Heart left ventricle (tissue), 16 donors: ENCODE data around the gene STXBP5L. TPM values are rescaled to one million over a fixed set of nuclear protein-coding genes. Genes with fewer than 3 reads are reported as not detected.
"Not testable (repeated sequence)": the region's sequence is repeated elsewhere in the genome, so short reads cannot be mapped to it uniquely, and the experiment has no call there.

ENCODE experiments used
- ATAC-seq, 4 donors: fragments of 200-7000 bp; cut with Tn5 transposase; one replicate each; pipeline ENCODE4 v1.9.1; 2020 to 2022; ENCODE audit warnings: moderate library complexity in 4 of 4, mild to moderate bottlenecking in 3 of 4, moderate number of reproducible peaks in 1 of 4
- DNase-seq, 5 donors: peaks; one replicate each; pipeline ENCODE4 v3.0.0-alpha.2; 2020
- H3K27ac ChIP-seq, 12 donors: fragments of 200-600 bp; sonication (generic) in 4 of 12; one replicate each; pipeline versions ENCODE4 v1.5.0 to v1.8.0; 2016 to 2022; ENCODE audit warnings: mild to moderate bottlenecking in 2 of 12
- H3K27me3 ChIP-seq, 9 donors: fragments of 200-600 bp; sonication (generic) in 2 of 9; one replicate each; pipeline versions ENCODE4 v1.5.1 to v1.8.0; 2016 to 2022; ENCODE audit warnings: mild to moderate bottlenecking in 3 of 9
- H3K36me3 ChIP-seq, 9 donors: fragments of 200-600 bp; sonication (generic) in 2 of 9; one replicate each; pipeline versions ENCODE4 v1.5.0 to v1.8.0; 2018 to 2022; ENCODE audit warnings: mild to moderate bottlenecking in 2 of 9
- H3K4me1 ChIP-seq, 12 donors: fragments of 200-600 bp; sonication (generic) in 4 of 12; one replicate each; pipeline versions ENCODE4 v1.5.0 to v1.8.0; 2016 to 2022; ENCODE audit warnings: mild to moderate bottlenecking in 3 of 12
- H3K4me3 ChIP-seq, 12 donors: fragments of 200-600 bp; sonication (generic) in 4 of 12; one replicate each; pipeline versions ENCODE4 v1.5.0 to v1.8.0; 2017 to 2022; ENCODE audit warnings: mild to moderate bottlenecking in 9 of 12, moderate library complexity in 4 of 12
- H3K9me3 ChIP-seq, 12 donors: fragments of 200-600 bp; sonication (generic) in 4 of 12; one replicate each; pipeline versions ENCODE4 v1.5.0 to v1.8.0; 2016 to 2022; ENCODE audit warnings: mild to moderate bottlenecking in 1 of 12
- POLR2A ChIP-seq, 2 donors: fragments of 450-650 bp; IDR thresholded peaks; one replicate each; pipeline ENCODE4 v1.6.1; 2017; ENCODE audit warnings: antibody characterized with exemption in 2 of 2, mild to moderate bottlenecking in 2 of 2, moderate library complexity in 2 of 2
- WGBS, 4 donors: extraction: QIAGEN DNeasy Blood & Tissue Kit in 2 of 4; methylation state at CpG; one replicate each; pipeline versions ENCODE4 v1.1.5 to v1.1.7; 2013 to 2018; 5-methylcytosine and 5-hydroxymethylcytosine counted together
- intact Hi-C, 10 donors: fragments of 100-400 bp; cut with DNase I; formaldehyde crosslinking; loops; one replicate each; pipeline versions ENCODE4 v1.11.1 to v1.14.2; 2022
- polyA plus RNA-seq, 2 donors: library from polyadenylated mRNA; stranded (reverse); fragments of 200-250 nt; gene quantifications; one replicate each; pipeline ENCODE4 v1.2.3, GENCODE V29; 2013
- total RNA-seq, 9 donors: library from RNA; depleted of rRNA in 2 of 9; stranded (reverse); fragments of >200 nt in 2 of 9; fragmentation: NEBNext Ultra II Directional in 3 of 9; extraction: Animal tissue kit (Norgen Biotek cat#: 25700) in 3 of 9; gene quantifications; one replicate each; pipeline versions ENCODE4 v1.1.0 to v1.2.4, GENCODE V29; 2016 to 2023
- TF ChIP-seq, protein P1 (sequence below), 12 donors: fragments of 200-600 bp; sonication (generic) in 4 of 12; IDR thresholded peaks; one replicate each; pipeline versions ENCODE4 v1.5.0 to v1.8.0; 2018 to 2022; ENCODE audit warnings: antibody characterized with exemption in 12 of 12, mild to moderate bottlenecking in 5 of 12
- donor health status: ischemic (EF 13 %, LVEDD 7.1; RV severe dilation, severe dysfunction).
- donor health status: healthy with polysubstance abuse.
- donor health status: DM: no; HTN: yes; CAD: no.
- donor health status: DM: no; HTN: no; CAD: no.
- donor health status: ischemic (EF 25% LVEDD 6.9; RV normal size, moderate dysfunction).
- donor health status: ischemic (EF 25% LVEDD 5.7; RV mildly dilated, moderate dysfunction).
- donor health status: healthy.
- donor health status: DM: yes; HTN: yes; CAD: no.
- donor health status: ischemic (EF 35%, LVEDD 5.7; RV mildly dilated, moderate dysfunction).
- donor health status: nonischemic (EF 11% LVEDD 7.7; RV severe dilation, severe dysfunction).
- donor health status: DM: yes; HTN: yes; CAD: no.
- donor health status: PGD.
- donor health status: ischemic (EF 29% LVEDD 5.4; RV normal size, mild dysfunction).
- donor health status: nonischemic (EF 23%, LVEDD 6.1; RV moderate dilation, normal function).

Gene STXBP5L
- total and polyA plus RNA-seq, 11 donors, result 0.10 TPM; not detected in 10

DNA sequence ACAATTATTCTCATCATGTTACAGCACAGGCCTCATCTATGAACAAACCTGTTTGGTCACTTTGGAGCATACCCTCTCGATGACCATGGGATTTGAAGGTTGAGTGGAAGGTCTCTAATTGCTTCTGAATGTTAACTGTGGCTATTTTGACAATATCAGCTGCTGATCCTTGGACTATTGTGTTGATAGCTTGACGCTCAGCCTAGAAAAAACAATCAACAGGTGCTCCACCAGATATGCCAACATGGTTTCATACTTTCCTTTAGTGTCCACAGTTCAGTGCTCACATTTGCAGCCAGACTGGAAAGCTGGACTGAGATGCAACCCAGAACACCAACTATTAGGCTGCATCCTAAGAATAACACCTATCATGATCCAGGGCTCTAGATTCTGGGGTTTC lies 528.1 kb downstream of the STXBP5L start:
- H3K36me3 ChIP-seq, result no peaks in the 10 kb centered on the region
- H3K27me3 ChIP-seq, result no peaks in the 10 kb centered on the region
- no peak overlapping the region for H3K27ac ChIP-seq
- intact Hi-C loops, result no loop called here
- H3K4me1 ChIP-seq, result peaks cover 0 to 15% (median 0%) of the 10 kb centered on the region in 12 donors
- ATAC-seq (no peak), DNase-seq (no peak)
- no peaks in the 10 kb centered on the region for H3K9me3 ChIP-seq
- no peak overlapping the region for H3K4me3 ChIP-seq
- 89 to 100% (median 97%) methylated on average over 2 of the region's 2 CpGs for WGBS, 4 donors
- TF ChIP-seq, protein P1, sequence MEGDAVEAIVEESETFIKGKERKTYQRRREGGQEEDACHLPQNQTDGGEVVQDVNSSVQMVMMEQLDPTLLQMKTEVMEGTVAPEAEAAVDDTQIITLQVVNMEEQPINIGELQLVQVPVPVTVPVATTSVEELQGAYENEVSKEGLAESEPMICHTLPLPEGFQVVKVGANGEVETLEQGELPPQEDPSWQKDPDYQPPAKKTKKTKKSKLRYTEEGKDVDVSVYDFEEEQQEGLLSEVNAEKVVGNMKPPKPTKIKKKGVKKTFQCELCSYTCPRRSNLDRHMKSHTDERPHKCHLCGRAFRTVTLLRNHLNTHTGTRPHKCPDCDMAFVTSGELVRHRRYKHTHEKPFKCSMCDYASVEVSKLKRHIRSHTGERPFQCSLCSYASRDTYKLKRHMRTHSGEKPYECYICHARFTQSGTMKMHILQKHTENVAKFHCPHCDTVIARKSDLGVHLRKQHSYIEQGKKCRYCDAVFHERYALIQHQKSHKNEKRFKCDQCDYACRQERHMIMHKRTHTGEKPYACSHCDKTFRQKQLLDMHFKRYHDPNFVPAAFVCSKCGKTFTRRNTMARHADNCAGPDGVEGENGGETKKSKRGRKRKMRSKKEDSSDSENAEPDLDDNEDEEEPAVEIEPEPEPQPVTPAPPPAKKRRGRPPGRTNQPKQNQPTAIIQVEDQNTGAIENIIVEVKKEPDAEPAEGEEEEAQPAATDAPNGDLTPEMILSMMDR (IDR thresholded peaks at IDR 0.05), result no peak
- TF ChIP-seq POLR2A (IDR thresholded peaks at IDR 0.05), result no peak

DNA sequence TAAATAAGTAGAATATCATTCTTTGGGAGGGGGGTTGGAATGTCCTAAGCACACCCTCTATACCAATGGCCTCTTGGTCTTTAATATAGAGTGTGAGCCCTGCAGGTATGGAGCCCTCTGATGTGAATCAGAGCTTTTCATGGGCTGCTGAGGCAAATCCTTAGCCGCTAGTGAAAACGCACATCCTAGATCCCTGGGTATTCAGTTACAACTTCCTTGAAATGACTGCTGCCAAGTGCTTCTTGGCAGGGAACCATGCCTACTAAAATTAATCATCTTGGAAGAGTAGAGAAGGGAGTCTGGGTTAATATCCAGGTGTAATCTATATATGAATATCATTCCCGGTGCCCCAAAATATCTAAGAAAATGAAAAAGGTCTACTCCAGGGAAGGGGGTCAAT lies 528.6 kb downstream of the STXBP5L start:
- H3K4me3 ChIP-seq, result no peak overlapping the region
- H3K4me1 ChIP-seq, result peaks cover 0 to 13% (median 0%) of the 10 kb centered on the region in 12 donors
- no peak for ATAC-seq
- no peaks in the 10 kb centered on the region for H3K27me3 ChIP-seq
- intact Hi-C loops, result no loop called here
- no peak for DNase-seq
- 56 to 68% (median 58%) methylated on average over 3 of the region's 3 CpGs for WGBS, 4 donors
- no peaks in the 10 kb centered on the region for H3K9me3 ChIP-seq
- H3K36me3 ChIP-seq, result no peaks in the 10 kb centered on the region
- H3K27ac ChIP-seq, result no peak overlapping the region
- TF ChIP-seq, protein P1 (IDR thresholded peaks at IDR 0.05), result no peak
- no peak for TF ChIP-seq POLR2A (IDR thresholded peaks at IDR 0.05)

DNA sequence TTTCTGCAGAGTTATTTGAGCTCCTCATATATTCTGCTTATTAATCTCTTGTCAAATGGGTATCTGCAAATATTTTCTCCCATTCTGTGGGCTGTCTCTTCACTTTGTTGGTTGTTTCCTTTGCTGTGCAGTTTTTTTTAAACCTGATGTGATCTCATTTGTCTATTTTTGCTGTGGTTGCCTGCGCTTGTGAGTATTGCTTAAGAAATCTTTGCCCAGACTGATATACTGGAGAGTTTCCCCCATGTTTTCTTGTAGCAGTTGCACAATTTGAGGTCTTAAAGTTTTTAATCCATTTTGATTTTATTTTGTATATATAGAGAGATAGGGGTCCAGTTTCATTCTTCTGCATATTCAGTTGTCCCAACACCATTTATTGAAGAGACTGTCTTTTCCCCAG lies 535.5 kb downstream of the STXBP5L start:
- H3K4me1 ChIP-seq, result no peaks in the 10 kb centered on the region
- H3K27ac ChIP-seq, result no peak overlapping the region
- no peaks in the 10 kb centered on the region for H3K27me3 ChIP-seq
- no peak overlapping the region for H3K4me3 ChIP-seq
- TF ChIP-seq POLR2A (IDR thresholded peaks at IDR 0.05), result no peak
- TF ChIP-seq, protein P1 (IDR thresholded peaks at IDR 0.05), result no peak
- H3K9me3 ChIP-seq, result no peaks in the 10 kb centered on the region
- DNase-seq, result no peak
- H3K36me3 ChIP-seq, result no peaks in the 10 kb centered on the region
- 86 to 94% (median 93%) methylated on average over 1 of the region's 1 CpG for WGBS, 4 donors
- ATAC-seq, result no peak
- intact Hi-C loops, result no loop called here

- 90 to 94% (median 92%) methylated on average over 12 of the region's 12 CpGs for WGBS, 4 donors
- intact Hi-C loops, H3K4me1 ChIP-seq, DNase-seq, H3K27me3 ChIP-seq, H3K4me3 ChIP-seq, H3K27ac ChIP-seq, H3K9me3 ChIP-seq, H3K36me3 ChIP-seq, ATAC-seq: not testable (repeated sequence)
These were observed 543.7 kb downstream of the STXBP5L start for GRCh38 chr3:121451752-121452151.

GRCh38 chr3:121462565-121462964 lies 554.6 kb downstream of the STXBP5L start:
- intact Hi-C loops, result no loop called here
- 95 to 98% (median 97%) methylated on average over 3 of the region's 3 CpGs for WGBS, 4 donors
- no peaks in the 10 kb centered on the region for H3K4me1 ChIP-seq
- H3K36me3 ChIP-seq, result peaks cover 0 to 15% (median 0%) of the 10 kb centered on the region in 9 donors
- no peak overlapping the region for H3K27ac ChIP-seq
- TF ChIP-seq, protein P1 (IDR thresholded peaks at IDR 0.05), result no peak
- TF ChIP-seq POLR2A (IDR thresholded peaks at IDR 0.05), result no peak
- DNase-seq, result no peak
- H3K4me3 ChIP-seq, result no peak overlapping the region
- ATAC-seq, result no peak
- no peaks in the 10 kb centered on the region for H3K9me3 ChIP-seq
- H3K27me3 ChIP-seq, result no peaks in the 10 kb centered on the region
